Measurements from ENCODE around the gene CDHR3. TPM values are rescaled to one million over a fixed set of nuclear protein-coding genes. Genes with fewer than 3 reads are reported as not detected.
A peak's percentile ranks its signal among the peaks of the same experiment; 100 is the strongest.

CDHR3 gene, protein sequence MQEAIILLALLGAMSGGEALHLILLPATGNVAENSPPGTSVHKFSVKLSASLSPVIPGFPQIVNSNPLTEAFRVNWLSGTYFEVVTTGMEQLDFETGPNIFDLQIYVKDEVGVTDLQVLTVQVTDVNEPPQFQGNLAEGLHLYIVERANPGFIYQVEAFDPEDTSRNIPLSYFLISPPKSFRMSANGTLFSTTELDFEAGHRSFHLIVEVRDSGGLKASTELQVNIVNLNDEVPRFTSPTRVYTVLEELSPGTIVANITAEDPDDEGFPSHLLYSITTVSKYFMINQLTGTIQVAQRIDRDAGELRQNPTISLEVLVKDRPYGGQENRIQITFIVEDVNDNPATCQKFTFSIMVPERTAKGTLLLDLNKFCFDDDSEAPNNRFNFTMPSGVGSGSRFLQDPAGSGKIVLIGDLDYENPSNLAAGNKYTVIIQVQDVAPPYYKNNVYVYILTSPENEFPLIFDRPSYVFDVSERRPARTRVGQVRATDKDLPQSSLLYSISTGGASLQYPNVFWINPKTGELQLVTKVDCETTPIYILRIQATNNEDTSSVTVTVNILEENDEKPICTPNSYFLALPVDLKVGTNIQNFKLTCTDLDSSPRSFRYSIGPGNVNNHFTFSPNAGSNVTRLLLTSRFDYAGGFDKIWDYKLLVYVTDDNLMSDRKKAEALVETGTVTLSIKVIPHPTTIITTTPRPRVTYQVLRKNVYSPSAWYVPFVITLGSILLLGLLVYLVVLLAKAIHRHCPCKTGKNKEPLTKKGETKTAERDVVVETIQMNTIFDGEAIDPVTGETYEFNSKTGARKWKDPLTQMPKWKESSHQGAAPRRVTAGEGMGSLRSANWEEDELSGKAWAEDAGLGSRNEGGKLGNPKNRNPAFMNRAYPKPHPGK
- under 1 TPM in 1 of 2 experiments, not detected in 1; 0.38 TPM for total RNA-seq

DNA sequence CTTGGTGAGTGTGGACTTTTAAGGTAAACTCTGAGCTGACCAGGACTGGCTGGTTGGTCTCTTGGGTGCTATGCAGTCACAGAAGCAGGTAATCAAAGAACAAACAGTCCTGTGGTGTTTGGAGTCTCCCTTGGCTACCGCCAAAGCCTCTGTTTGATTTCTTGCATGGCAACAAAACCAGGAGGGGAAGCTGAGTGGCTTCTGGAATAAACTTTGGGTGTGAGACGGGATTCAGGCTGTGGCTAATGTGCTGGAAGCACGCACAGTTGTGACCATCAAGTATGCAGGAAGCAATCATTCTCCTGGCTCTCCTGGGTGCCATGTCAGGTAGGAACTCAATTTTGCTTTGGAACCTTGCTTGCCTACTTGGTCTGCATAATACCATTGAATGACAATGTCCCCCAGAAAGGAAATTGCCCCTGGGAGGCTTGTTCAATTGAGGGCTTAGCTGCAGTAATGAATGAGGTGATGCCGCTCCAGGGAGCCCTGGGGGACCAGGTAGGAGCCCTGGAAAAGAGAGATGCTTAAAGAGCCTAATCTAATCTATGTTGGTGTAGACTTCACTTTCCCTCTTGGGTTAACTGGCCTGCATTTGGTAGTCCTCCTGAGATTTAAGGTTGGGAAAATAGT lies at the start of gene CDHR3:
CDHR3 (plus strand) TSS at position 227 of the 630 bp plus-strand sequence; CDS start at position 282, 55 bp downstream.
- Mint-ChIP-seq H3K4me3 (no peak within 1 kb of the TSS), H3K36me3 (no peaks in the 10 kb centered on the region), H3K27me3 (no peaks in the 10 kb centered on the region), H3K27ac (no peak within 1 kb of the TSS), H3K4me1 (no peaks in the 10 kb centered on the region), H3K9me3 (no peaks in the 10 kb centered on the region)
- no peak for DNase-seq

DNA sequence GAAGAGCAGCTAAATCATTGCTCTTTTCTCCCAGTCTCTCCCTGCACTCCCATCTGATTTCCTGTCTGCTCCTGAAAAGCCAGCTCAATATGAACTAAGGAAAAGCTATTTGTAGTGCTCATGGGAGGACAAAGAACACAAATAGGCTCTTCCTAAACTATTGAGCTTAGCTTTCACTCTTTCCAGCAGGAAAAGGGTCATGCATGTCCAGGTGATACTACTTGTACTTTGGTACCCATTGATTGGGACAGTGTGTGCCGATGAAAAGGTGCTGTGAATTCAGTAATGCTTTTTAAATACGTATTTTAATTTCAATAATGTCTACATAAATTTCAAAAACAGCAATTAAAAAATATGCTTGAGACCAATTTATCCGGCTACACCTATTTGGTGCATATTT lies 49.1 kb upstream of the CDHR3 start:
- Mint-ChIP-seq H3K9me3 (peaks cover 6% of the 10 kb centered on the region), H3K4me1 (peaks cover 5% of the 10 kb centered on the region), H3K4me3 (no peak overlapping the region)

DNA sequence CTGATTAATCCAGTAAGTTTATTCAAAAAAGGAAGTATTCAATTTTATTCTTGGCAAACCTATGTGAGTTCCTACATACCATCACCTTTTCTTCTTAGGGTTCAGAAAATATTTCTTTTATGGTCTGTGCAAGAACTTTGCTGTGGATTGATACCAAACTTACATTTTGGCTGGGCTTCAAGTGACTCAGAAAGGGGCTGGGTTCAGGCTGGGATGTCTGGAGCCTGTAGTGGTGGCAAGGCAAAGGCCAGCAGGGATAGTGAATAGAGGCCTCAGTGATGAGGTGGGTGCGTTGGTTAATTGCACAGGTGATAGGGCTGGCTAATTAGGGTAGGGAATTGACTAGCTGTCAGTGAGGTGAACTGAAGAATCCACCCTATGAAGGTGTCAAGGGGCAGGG lies 46.5 kb upstream of the CDHR3 start:
- no peak overlapping the region for H3K27ac Mint-ChIP-seq
- H3K4me1 Mint-ChIP-seq = no peaks in the 10 kb centered on the region
- no peak for DNase-seq
- no peak overlapping the region for H3K4me3 Mint-ChIP-seq
- no peaks in the 10 kb centered on the region for H3K27me3 Mint-ChIP-seq
- H3K9me3 Mint-ChIP-seq = no peaks in the 10 kb centered on the region
- H3K36me3 Mint-ChIP-seq = peaks cover 6% of the 10 kb centered on the region

More for the DNA sequence above, 49.1 kb upstream of the CDHR3 start:
- H3K27me3 Mint-ChIP-seq = no peaks in the 10 kb centered on the region
- peaks cover 8% of the 10 kb centered on the region for H3K36me3 Mint-ChIP-seq
- no peak for DNase-seq
- H3K27ac Mint-ChIP-seq = no peak overlapping the region

DNA sequence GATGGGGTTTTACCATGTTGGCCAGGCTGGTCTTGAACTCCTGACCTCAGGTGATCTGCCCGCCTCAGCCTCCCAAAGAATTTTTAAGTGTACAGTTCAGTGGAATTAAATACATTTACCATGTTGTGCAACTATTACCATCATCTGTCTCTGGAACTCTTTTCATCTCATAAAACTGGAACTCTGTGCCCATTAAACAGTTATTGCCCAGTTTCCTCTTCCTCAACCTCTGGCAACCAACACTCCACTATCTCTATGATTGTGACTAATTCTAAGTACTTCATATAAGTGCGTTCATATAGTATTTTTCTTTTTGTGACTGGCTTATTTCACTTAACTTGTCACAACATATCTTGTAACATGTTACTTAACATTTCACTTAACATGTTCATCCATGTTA lies 45.4 kb upstream of the CDHR3 start:
- Mint-ChIP-seq H3K4me3 (no peak overlapping the region), H3K27ac (no peak overlapping the region), H3K4me1 (no peaks in the 10 kb centered on the region), H3K27me3 (no peaks in the 10 kb centered on the region), H3K9me3 (no peaks in the 10 kb centered on the region), H3K36me3 (peaks cover 8% of the 10 kb centered on the region)
- DNase-seq = no peak

DNA sequence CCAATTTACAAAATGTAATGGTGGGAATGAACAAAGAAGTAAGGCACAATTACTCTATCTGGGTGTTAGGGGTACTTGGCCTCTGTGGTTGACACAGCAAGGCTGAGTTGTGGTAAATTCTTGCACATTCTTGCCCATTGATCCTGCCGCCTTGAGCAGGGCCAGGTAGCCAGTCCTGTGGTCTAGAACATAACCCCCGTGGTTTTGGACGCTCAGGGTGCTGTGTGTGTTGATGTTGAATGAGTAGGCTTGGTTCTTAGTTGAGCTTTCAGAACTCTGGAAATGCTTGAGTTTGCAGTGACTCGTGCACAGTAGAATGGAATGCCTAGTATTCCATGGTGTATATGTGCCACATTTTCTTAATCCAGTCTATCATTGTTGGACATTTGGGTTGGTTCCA lies 42.3 kb upstream of the CDHR3 start:
- Mint-ChIP-seq H3K4me1 (peaks cover 15% of the 10 kb centered on the region), H3K9me3 (peaks cover 7% of the 10 kb centered on the region), H3K4me3 (no peak overlapping the region), H3K27ac (no peak overlapping the region), H3K36me3 (peaks cover 16% of the 10 kb centered on the region), H3K27me3 (no peaks in the 10 kb centered on the region)
- no peak for DNase-seq

DNA sequence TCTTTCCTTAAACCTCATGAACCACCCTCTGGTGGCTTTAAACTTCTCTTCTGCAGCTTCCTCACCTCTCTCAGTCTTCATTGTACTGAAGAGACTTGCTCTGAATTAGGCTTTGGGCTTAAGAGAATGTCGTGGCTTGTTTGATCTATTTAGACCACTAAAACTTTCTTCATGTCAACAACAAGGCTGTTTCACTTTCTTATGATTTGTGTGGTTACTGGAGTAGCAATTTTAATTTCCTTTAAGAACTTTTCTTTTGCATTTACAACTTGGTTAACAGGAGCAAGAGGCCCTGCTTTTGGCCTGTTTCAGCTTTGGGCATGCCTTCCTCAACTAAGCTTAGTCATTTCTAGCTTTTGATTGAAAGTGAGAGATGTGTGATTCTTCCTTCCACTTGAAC lies 38.1 kb upstream of the CDHR3 start:
- DNase-seq = peak; percentile 43
- Mint-ChIP-seq H3K27me3 (peaks cover 6% of the 10 kb centered on the region), H3K4me1 (peaks cover 26% of the 10 kb centered on the region), H3K9me3 (peaks cover 9% of the 10 kb centered on the region), H3K4me3 (no peak overlapping the region), H3K36me3 (peaks cover 10% of the 10 kb centered on the region), H3K27ac (peak overlapping the region; percentile 79)

DNA sequence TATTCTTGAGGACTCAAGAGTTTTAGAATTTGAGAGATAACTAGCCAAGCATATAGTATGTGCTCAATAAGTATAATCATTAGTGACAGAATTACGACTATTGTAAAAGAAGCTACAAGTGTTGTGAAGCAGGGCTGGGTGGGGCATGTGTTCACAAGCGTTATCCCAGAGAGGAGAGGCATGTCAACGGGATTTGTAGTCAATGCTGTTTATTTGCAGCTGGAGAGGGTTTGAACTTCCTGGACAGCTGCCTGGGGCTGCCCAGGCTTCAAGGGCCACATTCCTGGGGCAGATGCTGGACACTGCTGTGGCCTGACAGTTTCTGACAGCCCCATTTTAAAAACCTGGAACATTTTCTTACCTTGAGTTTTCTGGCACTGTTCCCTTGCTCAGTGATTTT lies 36.9 kb upstream of the CDHR3 start:
- H3K9me3 Mint-ChIP-seq = peaks cover 9% of the 10 kb centered on the region
- H3K27ac Mint-ChIP-seq = no peak overlapping the region
- peaks cover 6% of the 10 kb centered on the region for H3K27me3 Mint-ChIP-seq
- peaks cover 10% of the 10 kb centered on the region for H3K36me3 Mint-ChIP-seq
- H3K4me3 Mint-ChIP-seq = no peak overlapping the region
- DNase-seq = no peak
- H3K4me1 Mint-ChIP-seq = peaks cover 26% of the 10 kb centered on the region

DNA sequence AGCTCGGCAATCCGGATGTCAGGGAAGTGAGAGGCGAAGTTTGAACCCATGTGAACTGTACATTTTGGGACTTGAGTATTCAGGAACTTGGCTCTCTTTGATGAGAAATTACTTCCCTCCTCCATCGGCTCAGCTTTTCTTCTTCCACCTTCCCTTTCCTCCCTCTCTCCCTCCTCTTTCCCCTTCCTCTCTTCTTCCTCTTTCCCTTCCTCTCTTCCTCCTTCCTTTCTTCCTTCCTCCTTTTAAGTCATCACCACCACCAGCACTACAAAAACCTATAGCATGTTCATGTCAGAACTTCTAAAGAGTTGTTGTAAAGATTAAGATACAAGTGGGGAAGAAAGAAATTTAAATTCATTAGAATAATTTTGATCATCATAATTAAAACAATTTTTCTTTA lies 31.9 kb upstream of the CDHR3 start:
- Mint-ChIP-seq H3K4me3 (no peak overlapping the region), H3K27me3 (peaks cover 6% of the 10 kb centered on the region), H3K4me1 (peaks cover 16% of the 10 kb centered on the region), H3K36me3 (no peaks in the 10 kb centered on the region), H3K27ac (no peak overlapping the region), H3K9me3 (peaks cover 2% of the 10 kb centered on the region)
- no peak for DNase-seq

DNA sequence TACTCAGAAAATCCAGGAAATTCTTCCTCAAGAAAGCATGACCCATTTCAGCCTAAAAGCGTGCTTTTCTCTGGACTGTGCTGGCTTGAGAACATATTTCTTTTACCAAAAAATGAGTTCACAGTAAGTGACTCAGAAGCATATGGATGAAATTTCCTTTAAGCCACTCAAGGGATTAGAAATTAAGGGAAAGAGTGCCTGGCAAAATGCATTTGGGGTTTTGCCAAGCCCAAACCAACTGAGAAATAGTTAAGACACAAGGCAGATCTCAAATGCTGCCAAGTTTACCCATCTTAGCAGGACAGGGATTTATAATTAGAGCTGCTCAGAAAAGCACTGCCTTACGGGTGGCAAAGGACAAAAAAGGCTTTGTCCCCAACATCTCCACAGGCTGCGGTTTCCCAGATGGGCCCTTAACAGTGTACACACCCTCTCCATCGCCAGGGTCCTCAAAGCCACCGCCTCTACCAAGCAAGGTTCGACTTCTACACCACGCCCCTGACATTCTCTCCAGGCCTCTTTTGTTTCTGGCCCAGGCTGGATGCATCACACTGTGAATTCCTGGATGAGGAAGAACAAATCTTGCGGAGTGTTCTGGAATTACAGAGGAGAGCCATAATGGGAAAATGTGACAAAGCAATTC lies 30.1 kb upstream of the CDHR3 start:
- H3K27ac Mint-ChIP-seq = no peak overlapping the region
- H3K4me3 Mint-ChIP-seq = no peak overlapping the region
- no peak for DNase-seq
- no peaks in the 10 kb centered on the region for H3K27me3 Mint-ChIP-seq
- peaks cover 9% of the 10 kb centered on the region for H3K4me1 Mint-ChIP-seq
- no peaks in the 10 kb centered on the region for H3K9me3 Mint-ChIP-seq
- H3K36me3 Mint-ChIP-seq = no peaks in the 10 kb centered on the region

DNA sequence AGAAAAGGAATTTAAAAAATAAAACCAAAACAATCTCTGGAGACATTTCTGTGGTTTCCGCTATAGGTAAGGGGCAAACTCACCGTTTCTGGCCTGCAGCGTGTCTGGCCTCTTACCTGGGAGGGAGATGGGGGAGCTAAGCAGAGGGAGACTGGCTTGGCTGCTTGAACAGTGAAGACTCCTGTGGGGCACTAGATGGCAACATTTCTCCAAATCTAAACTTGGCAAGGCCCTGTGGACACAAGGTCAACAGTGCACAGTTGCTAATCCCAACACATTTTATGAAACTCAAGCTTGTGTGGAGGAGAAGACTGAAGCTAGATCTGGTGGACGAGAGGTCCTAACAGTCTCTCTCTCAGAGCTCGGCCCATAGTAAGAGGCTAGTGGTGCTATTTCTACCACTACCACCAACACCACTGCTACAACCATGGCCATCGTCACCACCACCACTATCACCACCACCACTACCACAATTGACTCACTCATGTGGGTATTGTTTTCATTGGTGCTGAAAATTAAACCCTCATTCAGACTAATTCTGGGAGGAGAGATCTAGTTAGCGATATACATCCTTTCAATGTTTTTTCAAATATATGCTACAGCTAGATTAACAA lies 28.4 kb upstream of the CDHR3 start:
- DNase-seq = no peak
- Mint-ChIP-seq H3K27ac (no peak overlapping the region), H3K4me3 (no peak overlapping the region)

DNA sequence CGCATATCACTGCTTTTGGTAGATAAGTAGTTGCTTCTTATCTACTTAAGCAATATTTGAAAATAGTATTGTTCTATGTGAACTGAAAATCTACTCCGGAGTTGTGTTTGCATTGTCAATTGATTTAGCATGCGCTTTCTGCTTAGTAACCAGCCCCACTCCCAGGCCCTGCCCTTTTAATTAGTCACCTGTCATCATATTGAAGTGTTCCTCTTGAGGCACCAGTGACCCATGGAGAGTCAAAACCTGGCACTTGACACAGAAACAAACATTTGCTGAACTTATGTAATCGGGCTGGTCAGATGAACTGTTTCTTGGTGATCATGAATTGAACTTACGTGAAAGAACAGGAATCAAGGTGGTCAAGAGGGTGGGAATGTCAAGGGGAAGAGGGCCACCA lies 27.8 kb upstream of the CDHR3 start:
- DNase-seq = no peak
- Mint-ChIP-seq H3K4me1 (peaks cover 9% of the 10 kb centered on the region), H3K27ac (no peak overlapping the region), H3K9me3 (no peaks in the 10 kb centered on the region), H3K27me3 (no peaks in the 10 kb centered on the region), H3K36me3 (no peaks in the 10 kb centered on the region), H3K4me3 (no peak overlapping the region)

More for the DNA sequence above, 28.4 kb upstream of the CDHR3 start:
- Mint-ChIP-seq H3K9me3 (no peaks in the 10 kb centered on the region), H3K36me3 (no peaks in the 10 kb centered on the region), H3K27me3 (no peaks in the 10 kb centered on the region), H3K4me1 (peaks cover 9% of the 10 kb centered on the region)

DNA sequence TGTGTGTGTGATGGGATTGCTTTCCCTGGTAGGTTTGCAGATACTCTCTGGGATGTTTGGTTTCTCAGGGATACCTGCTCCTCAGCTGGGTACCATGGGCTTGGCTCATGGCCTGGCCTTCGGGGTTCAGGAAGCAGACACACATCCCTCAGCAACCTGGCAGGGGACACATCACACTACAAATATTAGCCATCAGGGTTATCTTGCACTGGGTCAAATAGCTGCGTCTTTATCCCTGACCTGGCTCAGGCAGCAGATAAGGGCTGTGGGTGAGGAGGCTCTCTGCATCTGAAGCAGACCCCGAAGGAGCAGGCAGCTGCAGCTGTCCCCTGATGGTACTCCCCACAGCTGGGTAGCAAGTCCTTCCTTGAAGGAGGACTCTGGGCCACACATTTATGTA lies 25.7 kb upstream of the CDHR3 start:
- peaks cover 6% of the 10 kb centered on the region for H3K4me1 Mint-ChIP-seq
- H3K9me3 Mint-ChIP-seq = peaks cover 3% of the 10 kb centered on the region
- no peaks in the 10 kb centered on the region for H3K27me3 Mint-ChIP-seq
- no peak for DNase-seq
- no peaks in the 10 kb centered on the region for H3K36me3 Mint-ChIP-seq
- no peak overlapping the region for H3K4me3 Mint-ChIP-seq
- no peak overlapping the region for H3K27ac Mint-ChIP-seq

DNA sequence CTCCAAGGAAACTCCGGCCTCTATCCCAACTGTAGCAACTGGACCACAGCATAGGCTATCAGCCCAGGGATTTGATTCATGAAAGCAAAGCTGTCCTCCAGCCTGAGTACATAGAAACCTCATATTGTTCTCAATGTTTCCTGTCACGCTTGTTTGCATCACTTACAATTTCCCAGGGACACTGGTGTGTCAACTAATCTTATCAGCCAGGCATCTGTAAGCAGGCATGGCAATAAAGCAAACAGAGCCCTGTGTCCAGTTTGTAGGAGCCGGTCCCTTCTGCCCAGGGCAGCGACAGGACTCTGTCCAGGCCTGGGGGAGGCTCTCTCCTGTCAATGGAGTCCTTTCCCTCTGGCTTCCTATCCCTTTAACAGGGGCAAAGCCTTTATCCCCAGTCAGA lies 23.0 kb upstream of the CDHR3 start:
- H3K27me3 Mint-ChIP-seq = no peaks in the 10 kb centered on the region
- H3K27ac Mint-ChIP-seq = no peak overlapping the region
- no peak for DNase-seq
- no peaks in the 10 kb centered on the region for H3K4me1 Mint-ChIP-seq
- peaks cover 3% of the 10 kb centered on the region for H3K9me3 Mint-ChIP-seq
- H3K36me3 Mint-ChIP-seq = no peaks in the 10 kb centered on the region
- H3K4me3 Mint-ChIP-seq = no peak overlapping the region

DNA sequence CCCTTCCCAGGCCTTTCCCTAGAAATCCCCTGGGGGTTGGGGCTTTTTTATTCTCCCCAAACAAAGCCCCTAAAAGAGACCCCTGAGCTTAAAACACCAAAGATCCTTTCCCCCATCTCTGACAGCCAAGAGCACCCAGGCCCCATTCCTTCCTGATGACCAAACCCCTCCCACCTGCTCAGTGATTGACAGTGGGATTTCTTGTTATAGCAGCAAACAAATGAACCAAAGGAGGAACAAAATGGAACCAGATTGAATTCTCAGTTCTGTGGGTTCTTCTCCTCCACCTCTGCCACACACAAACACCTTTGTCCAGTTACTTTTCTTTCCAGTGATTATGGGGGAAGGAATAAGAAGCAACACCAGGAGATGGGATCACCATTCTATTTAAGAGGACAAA lies 21.5 kb upstream of the CDHR3 start:
- Mint-ChIP-seq H3K27ac (no peak overlapping the region), H3K27me3 (peaks cover 3% of the 10 kb centered on the region), H3K4me3 (no peak overlapping the region), H3K9me3 (peaks cover 3% of the 10 kb centered on the region), H3K36me3 (no peaks in the 10 kb centered on the region), H3K4me1 (no peaks in the 10 kb centered on the region)
- no peak for DNase-seq

All from activated naive CD8-positive, alpha-beta T cell treated with anti-CD3 and anti-CD28 coated beads for 36 hours (primary cell).